MV-4-11 (cell line): ENCODE data around the gene CAMTA2.

Source experiments
- DNase-seq: peaks from one replicate; lab custom pipeline; 2025; lab: John Stamatoyannopoulos, UW

The CAMTA2 gene

DNA sequence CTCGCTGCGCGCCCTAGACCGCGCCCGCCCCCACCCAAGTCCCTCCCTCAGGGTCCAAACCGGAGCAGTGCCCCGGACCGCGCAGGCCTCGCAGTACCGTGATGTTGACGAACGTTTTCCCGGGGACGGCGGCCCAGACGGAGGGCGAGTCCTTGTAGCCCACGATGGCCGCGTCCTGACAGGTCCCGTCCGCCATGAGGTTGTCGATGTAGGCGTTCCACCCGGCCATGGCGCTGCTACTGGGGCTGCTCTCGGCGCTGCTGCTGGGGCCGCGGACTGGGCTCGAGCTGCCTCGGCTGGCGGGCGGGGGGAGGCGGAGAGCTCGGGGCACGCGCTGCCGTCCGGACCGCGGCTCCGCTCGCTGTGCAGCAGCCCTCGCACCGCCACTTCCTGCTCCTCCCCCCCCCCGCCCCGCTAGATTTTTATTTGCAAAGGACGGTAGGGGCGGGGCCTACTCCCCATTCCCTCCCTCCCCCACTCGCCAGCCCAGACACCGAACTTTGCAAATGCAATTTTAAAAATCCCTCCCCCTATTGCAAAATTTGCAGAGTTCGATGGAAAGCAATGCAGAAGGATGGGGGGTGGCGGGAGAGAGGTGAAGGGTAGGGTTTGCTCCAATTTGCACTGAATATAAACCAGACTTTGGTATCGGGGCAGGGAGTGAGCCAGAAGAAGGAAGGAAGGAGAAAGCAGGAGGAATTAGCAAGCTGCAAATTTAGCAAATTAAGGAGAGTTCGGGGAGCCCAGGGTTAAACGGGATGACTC is 39.1 kb downstream of the CAMTA2 start, which contains the start of gene PFN1:
Gene PFN1 (minus strand): TSS at position 365 of the 765 bp plus-strand sequence. CDS start 136 bp downstream, at position 229.
- peak; percentile 93 for DNase-seq

DNA sequence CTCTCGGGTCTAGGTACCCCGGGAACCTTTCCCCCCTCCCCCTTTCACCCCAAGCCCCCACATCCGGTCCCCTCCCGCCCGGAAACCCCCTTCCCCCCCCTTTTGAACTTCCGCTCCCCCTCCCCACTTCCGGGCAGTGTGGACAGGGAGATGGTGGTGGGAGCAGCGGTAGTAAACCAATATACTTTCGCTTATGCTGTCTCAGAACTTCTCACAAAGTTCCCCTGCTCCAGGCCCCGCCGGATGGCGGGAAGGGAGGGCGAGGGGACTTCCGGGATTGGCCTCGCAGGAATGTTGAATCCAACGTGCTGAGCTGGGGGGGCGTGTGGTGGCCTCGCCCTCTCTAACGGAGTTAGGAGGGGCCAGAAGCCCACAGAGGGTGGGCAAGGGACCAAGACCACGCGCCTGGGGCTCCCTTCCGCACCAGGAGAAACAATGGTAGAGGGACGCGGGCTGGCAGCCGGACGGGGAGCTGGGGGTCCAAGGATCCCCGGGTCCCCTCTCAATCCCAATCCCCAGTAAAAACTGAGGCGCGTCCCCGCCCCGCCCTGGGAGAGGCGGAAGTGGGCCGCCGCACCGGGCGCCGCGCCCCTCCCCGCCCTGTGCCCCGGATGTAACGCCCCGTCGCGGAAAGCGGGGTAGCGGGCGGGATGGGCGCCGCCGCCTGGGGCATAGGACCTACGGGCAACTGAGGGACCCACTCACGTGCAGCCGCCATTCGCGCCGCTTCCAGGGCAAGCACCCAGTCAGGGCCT is 39.9 kb downstream of the CAMTA2 start:
- peak; percentile 45 for DNase-seq

DNA sequence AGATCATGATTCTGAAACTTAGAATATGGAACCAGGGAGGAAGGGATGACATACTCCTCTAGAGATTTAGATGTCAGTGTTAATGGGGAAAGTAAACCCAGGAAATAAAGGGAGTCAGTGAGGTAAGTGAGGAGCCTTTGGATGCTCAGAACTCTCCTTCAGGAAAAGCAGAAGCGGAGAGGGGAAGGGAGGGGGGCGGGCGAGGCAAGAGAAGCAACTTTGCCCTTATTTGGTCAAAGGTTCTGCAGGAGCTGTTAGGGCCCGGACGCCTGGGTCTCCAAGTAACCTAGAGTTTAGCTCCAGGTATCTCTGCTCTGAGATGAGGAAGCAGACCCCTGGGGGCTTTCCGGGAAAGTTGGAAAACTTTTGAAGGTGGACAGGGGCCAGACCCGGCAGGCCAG is 40.5 kb downstream of the CAMTA2 start:
- peak; percentile 38 for DNase-seq

DNA sequence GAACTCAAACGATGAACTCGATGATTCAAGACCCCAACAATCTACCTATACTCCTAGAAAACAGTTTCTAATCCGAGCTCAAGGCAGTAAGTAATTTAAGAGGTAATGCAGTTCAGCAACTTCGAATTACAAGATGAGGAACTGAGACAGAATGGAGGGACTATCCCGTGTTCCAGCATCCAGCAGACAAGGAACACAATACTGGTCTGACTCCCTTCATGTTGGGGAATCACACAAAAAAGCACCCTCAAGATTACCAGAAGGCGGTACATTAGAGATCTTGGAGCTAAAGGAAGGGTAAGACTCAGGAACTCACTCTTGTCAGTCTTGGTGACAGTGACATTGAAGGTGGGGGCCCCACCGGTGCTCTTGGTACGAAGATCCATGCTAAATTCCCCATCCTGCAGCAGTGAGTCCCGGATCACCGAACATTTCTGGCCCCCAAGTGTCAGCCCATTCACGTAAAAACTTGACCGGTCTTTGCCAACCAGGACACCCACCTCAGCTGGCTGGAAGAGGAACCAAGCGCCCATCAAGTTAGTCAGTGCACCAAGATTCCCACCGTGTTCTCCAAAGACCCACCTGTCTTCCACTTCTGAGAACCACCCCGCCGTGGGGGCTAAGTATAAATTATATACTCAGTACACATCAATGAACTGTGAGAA is 41.0 kb downstream of the CAMTA2 start:
- no peak for DNase-seq

DNA sequence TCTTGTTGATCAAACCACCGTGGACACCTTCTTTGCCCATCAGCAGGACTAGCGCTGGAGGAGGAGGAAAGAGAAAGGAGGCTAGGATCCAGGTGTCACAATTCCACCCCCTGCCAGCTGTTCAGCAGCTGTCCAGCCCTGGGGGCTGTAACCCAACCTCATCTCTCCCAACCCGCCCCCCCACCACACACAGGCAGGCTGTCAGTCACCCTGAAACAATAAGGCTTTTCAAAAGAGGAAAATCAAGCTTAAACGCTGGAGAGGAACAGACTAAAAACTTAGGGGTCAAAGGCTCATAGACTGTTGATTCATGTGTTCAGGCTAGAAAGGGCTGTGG is 41.6 kb downstream of the CAMTA2 start:
- DNase-seq: no peak

DNA sequence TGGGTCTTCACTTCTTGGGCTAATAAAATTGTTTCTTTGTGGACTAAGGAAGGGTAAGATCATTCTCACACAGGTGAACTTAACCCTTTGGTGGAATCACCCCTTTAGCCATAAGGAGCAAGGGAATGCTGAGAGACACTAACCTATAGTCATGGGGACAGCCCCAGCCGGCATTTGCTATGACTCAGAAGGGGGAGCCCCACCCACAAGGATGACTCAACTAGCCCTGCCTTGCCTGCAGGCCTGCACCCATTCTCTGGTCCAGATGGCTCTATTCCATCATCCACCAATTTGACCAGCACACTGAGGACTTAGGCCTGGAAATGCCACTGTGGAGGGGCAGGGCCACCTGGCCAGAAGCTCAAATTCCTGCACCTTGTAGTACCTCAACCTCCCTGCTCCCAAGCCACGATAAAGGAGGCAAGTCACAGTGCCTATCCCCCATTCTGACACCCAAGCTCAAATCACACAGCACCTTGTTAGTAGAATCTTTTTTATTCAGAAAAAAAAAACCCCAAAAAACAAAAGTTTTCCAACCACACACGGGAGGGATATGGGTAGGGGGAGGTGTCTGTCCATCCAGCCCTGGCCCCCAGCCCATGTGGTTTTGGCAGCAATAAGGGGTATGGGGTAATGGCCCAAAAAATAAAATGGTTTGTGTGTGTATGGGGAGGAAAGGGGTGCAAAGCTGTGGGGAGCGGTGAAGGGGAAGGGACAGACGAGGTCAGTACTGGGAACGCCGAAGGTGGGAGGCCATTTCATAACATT is 42.1 kb downstream of the CAMTA2 start:
- peak; percentile 80 for DNase-seq

DNA sequence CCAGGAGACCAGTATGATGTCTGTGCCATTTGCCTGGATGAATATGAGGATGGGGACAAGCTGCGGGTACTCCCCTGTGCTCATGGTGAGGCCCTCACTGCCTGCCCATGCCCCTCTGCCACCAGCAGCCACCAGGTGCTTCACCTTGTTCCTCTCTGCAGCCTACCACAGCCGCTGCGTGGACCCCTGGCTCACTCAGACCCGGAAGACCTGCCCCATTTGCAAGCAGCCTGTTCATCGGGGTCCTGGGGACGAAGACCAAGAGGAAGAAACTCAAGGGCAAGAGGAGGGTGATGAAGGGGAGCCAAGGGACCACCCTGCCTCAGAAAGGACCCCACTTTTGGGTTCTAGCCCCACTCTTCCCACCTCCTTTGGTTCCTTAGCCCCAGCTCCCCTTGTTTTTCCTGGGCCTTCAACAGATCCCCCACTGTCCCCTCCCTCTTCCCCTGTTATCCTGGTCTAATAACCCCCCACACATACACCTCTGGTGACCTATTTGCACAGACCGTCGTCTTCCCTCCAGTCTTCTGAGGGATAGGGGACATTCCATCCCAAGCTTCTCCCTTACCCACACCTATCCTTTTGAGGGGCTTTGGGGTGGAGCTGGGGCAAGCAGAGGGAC is 42.8 kb downstream of the CAMTA2 start:
- no peak for DNase-seq

DNA sequence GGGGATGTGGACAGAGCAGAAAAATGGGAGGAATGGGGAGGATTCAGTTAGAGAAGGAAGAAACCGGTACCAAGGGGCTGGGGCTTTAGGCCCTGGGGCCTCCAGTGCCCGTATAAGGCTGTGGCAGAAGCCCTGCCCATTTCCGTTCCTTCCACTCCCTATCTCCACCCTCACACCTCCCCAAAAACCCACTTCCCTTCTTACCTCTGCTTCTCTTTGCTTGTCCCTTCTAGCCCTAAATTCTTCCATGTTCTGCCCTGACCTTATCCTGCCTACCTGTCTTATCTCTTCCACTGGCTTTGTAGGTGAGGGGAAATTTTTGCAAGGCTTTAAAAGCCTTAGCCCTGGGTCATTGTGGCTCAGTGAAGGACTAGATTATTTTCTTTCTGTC is 43.3 kb downstream of the CAMTA2 start:
- peak; percentile 72 for DNase-seq

DNA sequence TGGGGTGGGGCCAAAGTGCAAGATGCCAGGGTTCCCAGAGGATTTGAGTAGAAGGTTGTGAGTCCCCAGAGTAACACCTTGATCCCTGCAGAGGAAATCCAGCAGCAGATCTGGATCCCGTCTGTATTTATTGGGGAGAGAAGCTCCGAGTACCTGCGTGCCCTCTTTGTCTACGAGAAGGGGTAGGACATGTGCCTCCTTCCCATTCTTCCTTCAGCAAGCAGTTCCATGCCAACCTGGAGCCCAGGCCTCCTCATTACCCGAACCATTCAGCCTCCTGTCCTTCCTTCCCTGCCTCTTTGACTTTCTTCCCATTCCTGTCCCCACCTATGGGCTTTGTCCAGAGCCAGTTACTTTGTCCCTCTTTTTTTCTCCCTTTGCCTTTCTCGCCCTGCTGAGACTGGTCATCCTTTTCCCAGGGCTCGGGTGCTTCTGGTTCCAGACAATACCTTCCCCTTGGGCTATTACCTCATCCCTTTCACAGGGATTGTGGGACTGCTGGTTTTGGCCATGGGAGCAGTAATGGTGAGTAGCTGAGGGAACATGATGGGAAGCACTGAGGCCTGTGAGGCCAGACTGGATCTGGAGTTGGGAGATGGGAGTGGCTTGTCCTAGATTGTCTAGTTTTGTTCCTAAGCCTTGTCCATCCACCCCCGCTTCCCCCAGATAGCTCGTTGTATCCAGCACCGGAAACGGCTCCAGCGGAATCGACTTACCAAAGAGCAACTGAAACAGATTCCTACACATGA is 44.5 kb downstream of the CAMTA2 start:
- DNase-seq: no peak

DNA sequence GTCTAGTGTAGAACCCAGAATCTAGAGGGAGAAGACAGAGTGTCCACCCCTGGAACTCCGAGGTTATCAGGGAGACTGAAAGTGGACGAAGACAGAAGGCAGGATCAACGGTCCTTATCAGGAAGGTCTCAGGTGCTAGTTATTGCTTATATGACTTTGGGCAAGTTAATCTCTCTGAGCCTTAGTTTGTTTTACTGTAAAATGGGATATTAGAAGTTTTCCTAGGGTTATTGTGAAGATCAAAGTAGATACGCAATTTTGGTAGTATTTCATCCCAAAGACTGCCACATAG is 46.2 kb downstream of the CAMTA2 start:
- DNase-seq: no peak

DNA sequence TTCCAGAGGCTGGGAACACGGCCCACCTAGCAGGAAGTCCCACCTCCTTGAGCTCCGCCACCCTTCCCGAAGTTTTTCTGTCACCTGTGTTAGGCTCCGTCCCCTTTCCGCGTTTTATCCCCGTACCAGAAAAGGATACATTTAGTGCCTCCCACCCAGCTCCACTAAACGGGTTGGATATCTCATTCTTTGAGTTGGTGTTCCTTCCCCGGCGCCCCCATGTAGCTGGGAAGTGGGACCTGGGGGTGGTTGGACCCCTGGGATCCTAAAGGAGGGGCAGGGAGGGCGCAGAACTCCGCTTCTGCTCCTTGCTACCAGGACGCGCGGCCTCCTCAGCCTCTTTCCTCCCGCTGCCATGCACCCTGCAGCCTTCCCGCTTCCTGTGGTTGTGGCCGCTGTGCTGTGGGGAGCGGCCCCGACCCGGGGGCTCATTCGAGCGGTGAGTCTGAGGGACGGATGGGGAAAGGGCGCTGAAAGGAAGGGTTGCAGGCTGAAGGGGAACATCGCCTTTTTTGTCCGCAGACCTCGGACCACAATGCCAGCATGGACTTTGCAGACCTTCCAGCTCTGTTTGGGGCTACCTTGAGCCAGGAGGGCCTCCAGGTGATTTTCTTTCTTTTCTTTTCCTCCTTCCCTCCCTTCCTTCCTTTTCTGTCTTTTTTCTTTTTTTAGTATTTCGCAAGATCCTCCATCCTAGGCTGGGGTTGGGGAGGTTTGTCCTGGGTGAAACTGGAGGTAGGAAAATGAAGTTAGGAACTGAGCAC is 46.7 kb downstream of the CAMTA2 start:
- DNase-seq: peak; percentile 12

DNA sequence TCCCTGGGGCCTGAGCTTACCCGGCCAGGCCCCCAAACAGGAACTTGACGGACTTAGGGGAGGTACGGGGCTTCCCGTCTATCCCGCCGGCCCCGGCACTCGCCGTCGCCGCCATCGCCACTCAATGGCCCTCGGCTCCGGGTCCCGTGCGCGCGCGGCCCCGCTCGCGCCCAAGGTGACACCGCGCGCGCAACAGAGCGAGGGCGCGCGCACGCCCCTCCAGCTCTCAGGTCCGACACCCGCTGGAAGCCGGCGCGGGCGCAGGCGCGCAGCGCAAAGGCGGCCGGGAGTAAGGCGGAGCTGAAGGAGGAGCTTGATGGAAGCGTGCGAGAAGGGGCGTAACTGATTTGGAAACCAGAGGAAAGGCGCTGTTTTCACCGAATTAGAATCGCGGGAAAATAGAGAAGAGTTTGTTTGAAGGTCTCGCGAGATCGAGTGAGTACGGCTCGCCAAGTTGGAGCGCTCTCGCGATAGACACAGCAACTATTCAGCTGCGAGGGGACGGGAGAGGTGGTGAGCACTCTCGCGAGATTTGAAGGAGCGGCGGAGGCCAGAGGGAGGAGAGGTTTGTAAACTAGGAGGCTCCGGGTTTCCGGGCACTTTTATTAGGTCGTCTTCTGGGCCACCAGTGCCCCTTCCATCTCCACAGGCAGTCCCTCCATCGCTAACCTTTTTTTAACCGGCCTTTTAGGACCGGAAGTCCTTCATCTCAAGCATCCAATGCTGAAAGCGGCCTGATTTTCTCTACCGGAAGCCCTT is 47.5 kb downstream of the CAMTA2 start, which contains the start of the genes RNF167 and SLC25A11:
Gene RNF167 (plus strand): TSS at position 473 of the 759 bp plus-strand sequence. CDS start 642 bp downstream, outside the sequence.
Gene SLC25A11 (minus strand): TSS at position 251 of the 759 bp plus-strand sequence. CDS start 136 bp downstream, at position 115.
- DNase-seq: peak; percentile 100

DNA sequence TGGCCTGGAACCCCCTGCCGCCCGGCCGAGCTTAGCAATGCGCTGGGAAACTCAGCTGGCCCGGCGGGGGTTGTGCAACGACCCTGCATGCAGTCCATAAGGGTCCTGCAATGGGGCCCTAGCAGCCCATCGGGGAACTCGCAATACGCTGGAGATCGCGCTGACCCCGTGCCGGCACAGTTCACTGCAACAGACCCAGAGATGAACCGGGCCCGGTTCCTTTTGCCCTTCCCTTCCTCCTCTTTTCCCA is 48.0 kb downstream of the CAMTA2 start:
- DNase-seq: no peak

DNA sequence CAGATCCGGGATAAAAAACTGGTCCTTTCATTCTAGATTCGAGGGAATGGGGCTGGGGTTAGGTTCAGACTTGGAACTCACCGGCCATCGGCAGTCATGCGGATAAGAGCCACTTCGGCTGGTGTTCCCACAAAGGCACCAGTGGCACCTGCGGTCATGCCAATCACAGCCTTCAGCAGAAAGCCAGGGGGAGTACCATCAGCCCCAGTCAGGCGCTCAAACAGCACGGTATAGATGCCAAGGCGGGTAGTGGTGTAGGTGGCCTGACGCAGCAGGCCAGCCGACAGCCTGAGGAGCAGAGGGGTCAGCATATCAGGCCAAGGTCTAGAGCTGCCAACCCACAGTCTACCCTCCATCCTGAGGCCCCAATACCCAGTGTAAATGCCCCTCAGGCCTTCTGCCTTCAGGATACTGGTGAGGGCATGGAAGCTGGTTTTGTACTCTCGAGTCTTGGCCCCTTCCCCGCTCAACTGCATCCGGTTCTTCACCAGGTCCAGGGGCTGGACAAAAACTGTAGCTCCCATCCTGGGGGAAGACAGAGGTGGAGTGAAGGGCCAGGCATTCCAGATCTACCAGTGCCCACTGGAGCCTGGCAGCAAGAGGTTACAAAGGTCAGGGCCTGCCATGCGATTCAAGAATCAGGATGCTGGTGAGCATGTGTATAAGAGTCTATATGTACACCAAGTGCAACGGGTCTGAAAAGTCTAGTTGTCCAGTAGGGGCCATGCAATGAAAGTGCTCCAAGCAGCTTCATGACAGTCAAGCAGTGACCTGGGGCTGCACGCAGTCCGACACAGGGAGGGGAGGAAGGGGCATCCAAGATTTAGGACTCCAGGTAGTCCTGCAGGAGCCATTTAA is 48.6 kb downstream of the CAMTA2 start:
- no peak for DNase-seq

DNA sequence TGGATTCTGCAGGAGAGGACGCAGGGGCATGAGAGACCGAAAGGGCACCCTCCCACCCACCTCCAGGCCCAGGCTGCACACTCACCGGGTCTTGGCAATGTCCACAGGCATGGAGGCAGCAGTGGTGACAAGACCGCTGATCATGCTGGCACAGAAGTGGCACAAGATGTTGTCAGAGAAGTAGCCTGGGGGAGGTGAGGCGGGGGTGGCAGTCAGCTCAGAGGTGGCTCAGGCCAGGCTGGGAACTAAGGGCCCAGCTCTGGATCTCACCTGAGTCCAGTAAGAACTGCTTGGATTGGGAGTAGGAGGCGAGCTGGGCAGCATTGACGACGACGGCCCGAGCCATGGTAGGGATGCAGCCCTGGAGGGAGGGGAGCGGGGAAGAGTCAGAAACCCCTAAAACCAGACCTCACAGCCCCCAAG is 49.4 kb downstream of the CAMTA2 start:
- no peak for DNase-seq

DNA sequence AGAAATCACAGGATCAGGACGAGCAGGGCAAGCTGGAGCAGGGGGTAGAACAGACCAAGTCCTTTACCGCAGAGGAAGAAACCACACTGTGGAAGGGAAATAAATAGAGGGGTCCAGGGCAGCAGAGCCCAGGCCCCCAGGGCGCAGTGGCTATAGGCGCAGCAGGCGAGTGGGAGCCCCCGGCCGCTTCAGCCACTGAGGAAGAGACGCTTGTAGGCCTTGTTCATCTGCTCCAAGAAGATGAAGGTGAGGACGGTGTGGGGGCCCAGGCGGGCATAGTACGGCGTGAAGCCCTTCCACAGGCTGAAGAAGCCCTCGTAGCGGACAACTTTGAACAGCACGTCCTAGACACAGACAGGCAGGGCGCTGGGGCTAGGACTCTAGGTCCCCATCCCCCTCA is 49.9 kb downstream of the CAMTA2 start:
- no peak for DNase-seq

DNA sequence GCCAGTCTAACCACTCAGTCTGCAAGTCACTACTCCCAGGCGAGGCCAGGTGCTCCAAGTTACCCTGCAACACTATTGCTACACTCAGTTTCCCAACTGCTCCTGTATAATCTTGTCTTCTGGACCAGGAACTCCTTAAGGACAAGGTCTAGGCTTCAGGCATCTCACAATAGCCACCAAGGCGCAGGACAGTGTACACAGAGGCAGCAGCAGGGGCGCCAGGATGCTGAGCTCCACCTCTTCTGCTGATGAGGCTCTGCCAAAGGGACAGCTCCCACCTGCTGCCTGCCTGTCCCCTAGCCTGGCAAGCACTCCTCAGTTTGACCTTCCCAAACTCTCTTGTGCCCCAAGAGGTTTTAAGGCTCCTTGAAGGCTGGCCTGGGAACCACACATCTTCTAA is 51.0 kb downstream of the CAMTA2 start:
- no peak for DNase-seq

DNA sequence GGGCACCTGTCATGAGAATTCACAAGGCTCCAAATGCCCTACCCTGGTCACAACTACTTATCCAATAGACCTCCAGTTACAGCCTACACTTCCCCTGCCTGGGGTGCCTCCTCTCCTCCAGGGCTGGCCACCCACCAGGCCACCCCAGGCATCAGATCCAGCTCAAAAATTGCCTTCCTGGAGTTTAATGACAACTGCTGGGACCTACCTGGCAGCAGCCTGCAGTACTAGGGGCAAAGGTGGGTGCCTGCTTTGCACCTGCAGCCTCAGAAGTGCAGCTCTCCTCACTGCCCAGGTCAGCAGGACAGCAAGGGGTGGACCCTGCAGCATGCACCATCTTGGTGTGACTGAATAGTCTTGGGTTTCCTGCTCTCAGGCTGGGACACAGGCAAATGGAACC is 51.8 kb downstream of the CAMTA2 start:
- DNase-seq: no peak
